GM20000 (cell line): Measurements from ENCODE around the gene AMHR2.
"Not testable (repeated sequence)": the region's sequence is repeated elsewhere in the genome, so short reads cannot be mapped to it uniquely, and the experiment has no call there.

ENCODE experiments used
- DNase-seq: peaks from one replicate; pipeline ENCODE4 v3.0.0; 2012; ENCODE audit warnings: low spot score
- CTCF ChIP-seq: IDR thresholded peaks from 2 replicates; pipeline ENCODE4 v1.5.1; 2012; ENCODE audit warnings: mild to moderate bottlenecking, control low read depth; ENCODE audit errors: extremely low read depth, missing control alignments

AMHR2 gene

GRCh38 chr12:53380794-53381730 lies 42.6 kb upstream of the AMHR2 start:
- DNase-seq: no peak
- TF ChIP-seq CTCF: no peak

- DNase-seq: no peak
- TF ChIP-seq CTCF: peak; percentile 53
These were observed 41.7 kb upstream of the AMHR2 start for GRCh38 chr12:53381731-53382630.

- TF ChIP-seq CTCF: no peak
- no peak for DNase-seq
These were observed 40.4 kb upstream of the AMHR2 start for GRCh38 chr12:53383258-53383657.

GRCh38 chr12:53386381-53386780 lies 37.3 kb upstream of the AMHR2 start:
- not testable (repeated sequence) for DNase-seq

- no peak for DNase-seq
- no peak for TF ChIP-seq CTCF
These were observed 34.7 kb upstream of the AMHR2 start for GRCh38 chr12:53388932-53389331.

GRCh38 chr12:53389702-53390101 lies 34.0 kb upstream of the AMHR2 start:
- DNase-seq: no peak

GRCh38 chr12:53391724-53392123 lies 31.9 kb upstream of the AMHR2 start:
- TF ChIP-seq CTCF: no peak
- no peak for DNase-seq

More at GRCh38 chr12:53389702-53390101, 34.0 kb upstream of the AMHR2 start:
- no peak for TF ChIP-seq CTCF
